ENCODE results near the gene ZNF384.

The ZNF384 gene

DNA sequence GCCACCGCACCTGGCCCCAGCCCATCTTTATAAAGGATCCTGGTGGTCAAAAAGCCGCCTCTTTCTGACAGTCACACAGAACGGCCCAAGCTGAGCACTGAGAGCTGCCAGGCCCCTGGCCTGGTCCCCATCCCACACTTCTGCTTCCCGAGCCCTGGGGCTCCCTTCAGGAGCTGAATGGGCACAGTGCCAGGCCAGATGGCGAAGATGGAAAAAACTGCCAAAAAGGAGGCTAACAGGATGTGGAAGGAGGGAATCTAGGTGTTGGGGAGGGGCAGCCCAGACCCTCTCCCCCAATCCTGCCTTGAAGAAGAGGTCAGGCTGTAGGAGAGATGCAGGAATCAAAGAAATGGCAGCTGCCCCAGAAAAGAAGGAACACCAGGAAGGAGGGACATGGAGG is 58.4 kb downstream of the ZNF384 start:
- Histone ChIP-seq H3K4me1 (ENCODE audit: control insufficient read depth, insufficient read depth, low read length) (peaks cover 42% of the 10 kb centered on the region), H3K36me3 (ENCODE audit: control insufficient read depth, insufficient read depth, low read length) (no peaks in the 10 kb centered on the region), H3K9ac (ENCODE audit: low read length) (peak overlapping the region; percentile 45), H3K9me3 (ENCODE audit: control insufficient read depth, low read length) (no peaks in the 10 kb centered on the region), H3K27me3 (ENCODE audit: control insufficient read depth, insufficient read depth, low read length) (no peaks in the 10 kb centered on the region), H3K4me3 (ENCODE audit: low read length) (peak overlapping the region; percentile 69)

DNA sequence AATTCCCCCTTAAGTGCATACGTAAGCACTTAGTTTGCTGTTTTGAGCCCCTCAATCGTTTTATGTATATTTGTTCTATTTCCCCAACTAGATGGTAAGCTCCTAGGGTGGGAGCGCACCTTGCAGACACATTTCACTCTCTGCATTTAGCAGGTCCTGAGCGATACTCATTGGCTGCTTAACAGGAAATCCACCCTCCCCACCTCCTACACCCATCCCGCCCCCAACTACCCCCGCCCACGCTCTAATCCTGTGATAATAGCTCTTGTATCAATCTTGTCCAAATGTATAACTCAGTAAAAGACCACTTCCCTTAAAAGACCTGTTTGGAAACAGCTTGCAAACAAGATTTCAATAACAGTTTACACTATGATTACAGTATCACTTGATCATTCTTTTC is 61.6 kb downstream of the ZNF384 start:
- Histone ChIP-seq H3K36me3 (ENCODE audit: control insufficient read depth, insufficient read depth, low read length) (no peaks in the 10 kb centered on the region), H3K4me3 (ENCODE audit: low read length) (no peak overlapping the region), H3K9ac (ENCODE audit: low read length) (no peak overlapping the region)

DNA sequence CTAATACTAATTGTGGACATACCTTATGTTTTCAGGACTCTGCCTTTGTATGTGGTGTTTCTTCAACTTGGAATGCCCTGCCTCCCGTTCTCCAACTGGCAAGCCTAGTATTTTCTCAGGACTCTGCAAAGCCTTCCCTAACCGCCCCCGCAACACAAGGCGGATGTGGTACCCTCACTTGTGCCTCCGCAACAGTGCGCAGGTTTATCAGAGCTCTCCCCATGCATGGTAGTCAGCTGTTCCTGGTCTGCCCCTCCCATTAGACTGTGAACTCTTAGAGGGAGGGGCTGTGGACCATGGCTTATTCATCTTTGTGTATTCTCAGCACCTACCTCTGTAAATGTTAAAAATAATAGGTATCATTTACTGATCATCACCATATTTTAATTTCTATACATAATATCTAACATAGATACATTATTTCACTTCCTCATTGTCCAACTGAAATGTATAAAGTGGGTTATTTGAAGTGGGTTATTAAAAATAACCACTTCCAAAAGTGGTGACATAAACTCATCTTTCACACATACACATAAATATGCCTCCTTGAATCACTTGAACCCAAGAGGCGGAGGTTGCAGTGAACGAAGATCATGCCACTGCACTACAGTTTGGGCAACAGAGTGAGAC is 62.4 kb downstream of the ZNF384 start:
- no peaks in the 10 kb centered on the region for H3K36me3 ChIP-seq (ENCODE audit: control insufficient read depth, insufficient read depth, low read length)
- H3K9ac ChIP-seq (ENCODE audit: low read length) = no peak overlapping the region
- no peak overlapping the region for H3K4me3 ChIP-seq (ENCODE audit: low read length)
- no peaks in the 10 kb centered on the region for H3K9me3 ChIP-seq (ENCODE audit: control insufficient read depth, low read length)
- no peaks in the 10 kb centered on the region for H3K27me3 ChIP-seq (ENCODE audit: control insufficient read depth, insufficient read depth, low read length)
- peaks cover 10% of the 10 kb centered on the region for H3K4me1 ChIP-seq (ENCODE audit: control insufficient read depth, insufficient read depth, low read length)

More for the DNA sequence above, 61.6 kb downstream of the ZNF384 start:
- Histone ChIP-seq H3K27me3 (ENCODE audit: control insufficient read depth, insufficient read depth, low read length) (no peaks in the 10 kb centered on the region), H3K4me1 (ENCODE audit: control insufficient read depth, insufficient read depth, low read length) (peaks cover 19% of the 10 kb centered on the region), H3K9me3 (ENCODE audit: control insufficient read depth, low read length) (no peaks in the 10 kb centered on the region)

DNA sequence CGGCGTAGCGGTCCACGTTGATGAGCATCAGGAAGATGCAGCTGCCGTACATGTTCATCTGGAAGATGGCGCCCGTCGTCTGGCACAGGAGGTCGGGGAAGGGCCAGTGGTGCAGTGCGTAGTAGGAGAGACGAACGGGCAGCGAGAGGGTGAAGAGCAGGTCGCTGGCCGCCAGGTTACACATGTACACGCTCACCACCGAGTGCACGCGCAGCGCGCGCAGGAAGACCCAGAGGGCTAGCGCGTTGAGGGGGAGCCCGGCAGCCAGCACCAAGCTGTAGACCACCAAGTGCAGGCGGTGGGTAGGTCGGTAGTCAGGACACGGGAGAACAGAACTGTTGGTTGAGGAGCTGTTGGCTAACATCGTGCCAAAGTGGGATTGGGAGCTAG is 68.3 kb downstream of the ZNF384 start:
- peaks cover 4% of the 10 kb centered on the region for H3K27me3 ChIP-seq (ENCODE audit: control insufficient read depth, insufficient read depth, low read length)
- H3K9ac ChIP-seq (ENCODE audit: low read length) = no peak overlapping the region
- H3K36me3 ChIP-seq (ENCODE audit: control insufficient read depth, insufficient read depth, low read length) = peaks cover 6% of the 10 kb centered on the region
- no peaks in the 10 kb centered on the region for H3K9me3 ChIP-seq (ENCODE audit: control insufficient read depth, low read length)
- H3K4me3 ChIP-seq (ENCODE audit: low read length) = no peak overlapping the region
- no peaks in the 10 kb centered on the region for H3K4me1 ChIP-seq (ENCODE audit: control insufficient read depth, insufficient read depth, low read length)

DNA sequence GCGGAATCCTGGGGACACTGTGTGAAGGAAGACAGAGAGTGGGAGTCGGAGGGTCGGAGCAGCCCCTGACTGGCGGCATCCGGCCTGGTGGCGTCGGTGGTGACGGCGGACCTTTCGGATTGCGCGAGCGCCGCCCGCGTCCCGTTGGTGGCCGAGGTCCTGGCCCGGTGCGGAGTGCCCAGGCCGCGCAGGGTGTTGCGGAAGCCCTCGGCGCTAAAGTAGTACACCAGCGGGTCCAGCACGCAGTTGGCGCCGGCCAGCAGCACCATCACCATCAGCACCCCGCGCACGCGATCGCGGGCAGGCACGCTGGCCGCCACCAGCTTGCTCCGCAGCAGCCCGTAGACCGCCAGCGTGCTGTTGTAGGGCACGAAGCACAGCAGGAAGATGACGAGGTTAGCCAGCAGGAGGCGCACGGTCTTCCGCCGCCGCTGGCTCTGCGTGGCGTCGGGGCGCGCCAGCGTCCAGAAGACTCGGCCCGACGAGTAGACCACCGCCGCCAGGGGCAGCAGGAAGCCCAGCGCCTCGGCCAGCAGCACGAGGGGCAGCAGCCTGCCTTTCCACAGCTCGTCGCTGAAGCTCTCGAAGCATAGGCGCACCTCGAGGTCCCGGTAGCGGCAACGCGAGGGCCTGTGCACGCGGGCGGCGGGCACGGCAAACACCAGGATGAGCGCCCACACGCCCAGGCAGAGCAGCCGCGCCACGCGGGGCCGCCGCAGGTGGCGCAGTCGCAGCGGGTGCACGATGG is 68.9 kb downstream of the ZNF384 start:
- no peaks in the 10 kb centered on the region for H3K9me3 ChIP-seq (ENCODE audit: control insufficient read depth, low read length)
- H3K4me1 ChIP-seq (ENCODE audit: control insufficient read depth, insufficient read depth, low read length) = no peaks in the 10 kb centered on the region
- H3K9ac ChIP-seq (ENCODE audit: low read length) = no peak overlapping the region
- peaks cover 4% of the 10 kb centered on the region for H3K27me3 ChIP-seq (ENCODE audit: control insufficient read depth, insufficient read depth, low read length)
- H3K36me3 ChIP-seq (ENCODE audit: control insufficient read depth, insufficient read depth, low read length) = peaks cover 6% of the 10 kb centered on the region
- no peak overlapping the region for H3K4me3 ChIP-seq (ENCODE audit: low read length)

DNA sequence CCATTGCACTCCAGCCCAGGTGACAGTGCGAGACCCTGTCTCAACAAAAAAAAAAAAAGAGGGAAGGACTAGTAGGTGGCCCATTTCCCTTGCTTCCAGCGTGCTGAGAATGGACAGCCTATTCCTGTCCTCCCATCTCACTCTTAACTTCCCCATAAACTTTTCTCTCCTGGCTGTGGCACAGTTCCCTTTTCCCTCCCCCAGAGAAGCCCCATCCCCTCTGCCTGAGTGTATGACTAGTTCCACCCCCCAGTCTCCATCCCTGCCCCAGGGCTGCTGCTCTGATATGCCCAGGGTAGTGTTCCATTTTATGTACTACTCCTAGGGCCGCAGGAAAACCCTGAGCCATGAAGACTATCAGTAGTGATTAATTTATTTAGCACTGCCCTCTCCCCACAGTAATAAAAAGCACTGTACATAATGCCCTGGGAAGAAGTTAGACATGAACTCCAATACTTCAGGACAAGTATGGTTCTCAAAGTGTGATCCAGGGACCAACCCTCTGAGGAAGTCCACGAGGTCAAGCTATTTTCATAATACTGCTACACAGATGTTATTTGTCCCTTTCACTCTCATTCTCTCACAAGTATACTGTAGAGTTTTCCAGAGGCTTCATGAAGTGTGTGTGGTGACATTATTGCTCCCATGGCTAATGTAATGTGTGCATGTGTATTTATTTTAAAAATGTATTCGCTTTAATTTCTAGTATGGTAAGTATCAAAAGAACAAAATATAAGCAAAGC is 70.5 kb downstream of the ZNF384 start:
- Histone ChIP-seq H3K4me3 (ENCODE audit: low read length) (no peak overlapping the region), H3K36me3 (ENCODE audit: control insufficient read depth, insufficient read depth, low read length) (peaks cover 6% of the 10 kb centered on the region), H3K9ac (ENCODE audit: low read length) (no peak overlapping the region), H3K4me1 (ENCODE audit: control insufficient read depth, insufficient read depth, low read length) (peaks cover 14% of the 10 kb centered on the region), H3K27me3 (ENCODE audit: control insufficient read depth, insufficient read depth, low read length) (peaks cover 4% of the 10 kb centered on the region), H3K9me3 (ENCODE audit: control insufficient read depth, low read length) (no peaks in the 10 kb centered on the region)

Measured in mucosa of stomach (tissue), 1 donor.